ENCODE results near the gene SMYD2. TPM values are rescaled to one million over a fixed set of nuclear protein-coding genes. Genes with fewer than 3 reads are reported as not detected.

The SMYD2 gene
- total and polyA plus RNA-seq, 10 of the 15 experiments (the other 5 are each of a cell fraction or from before 2014, with no cell fraction given), result 8.3 to 55.7 (median 26.4) TPM

- TF ChIP-seq IRF5 (IDR thresholded peaks at IDR 0.05; ENCODE audit: borderline replicate concordance), result no peak
These were observed 36.7 kb upstream of the SMYD2 start (continued) for GRCh38 chr1:214244252-214244651.

- H3K4me3 ChIP-seq, result no peak overlapping the region
- H3K27ac ChIP-seq (ENCODE audit: control insufficient read depth, insufficient read depth), result no peak overlapping the region
- SMC1A ChIA-PET (ENCODE audit: uncharacterized antibody, unreplicated experiment), result no interaction called here
- RAD21 ChIA-PET (ENCODE audit: unreplicated experiment), result interaction anchor here (2.1 kb wide), 1 partner anchor 84 kb away, joined by 7 read pairs; no protein-coding TSS in a partner anchor
- no TSS peak for BruUV-seq (replicated peaks)
- H3K79me2 ChIP-seq (ENCODE audit: control insufficient read depth, insufficient read depth, low read length), result no peaks in the 10 kb centered on the region
- no peak overlapping the region for H3K4me2 ChIP-seq (ENCODE audit: control insufficient read depth, insufficient read depth)
- H3K9me3 ChIP-seq (replicated peaks; ENCODE audit: control insufficient read depth, insufficient read depth, low read length), result no peaks in the 10 kb centered on the region
- H3K36me3 ChIP-seq (ENCODE audit: control insufficient read depth in 2 of 2, insufficient read depth in 2 of 2, low read length in 1 of 2), result no peaks in the 10 kb centered on the region
- POLR2A ChIA-PET, result no interaction called here
- H3K27me3 ChIP-seq (replicated peaks in 1 of 2; ENCODE audit: control insufficient read depth in 2 of 2, insufficient read depth in 2 of 2, low read length in 1 of 2), result no peaks in the 10 kb centered on the region; a peak in 1 of 4 replicates
- ATAC-seq, result no peak
- CTCF ChIA-PET, result interaction anchor here (1.1 kb wide), 1 partner anchor 83 kb away, joined by 4 read pairs; no protein-coding TSS in a partner anchor
- in situ Hi-C loops (cut with MboI), result no loop called here
- H3K9ac ChIP-seq (ENCODE audit: control insufficient read depth, insufficient read depth, low read length), result no peak overlapping the region
- no peaks in the 10 kb centered on the region for H4K20me1 ChIP-seq (ENCODE audit: control insufficient read depth, insufficient read depth)
- WGBS (ENCODE audit: insufficient coverage, insufficient replicate concordance, low lambda C conversion rate, missing lambda C conversion rate), result 13% methylated on average over 2 of the region's 2 CpGs
- no peaks in the 10 kb centered on the region for H3K4me1 ChIP-seq (ENCODE audit: control insufficient read depth, insufficient read depth, low read length)
- TF ChIP-seq RELB (IDR thresholded peaks at IDR 0.05; ENCODE audit: low read depth) (no peak), MTA3 (IDR thresholded peaks at IDR 0.05; ENCODE audit: borderline replicate concordance, low read length) (no peak), RAD21 (IDR thresholded peaks at IDR 0.05; ENCODE audit: insufficient read depth, low read depth, low read length) (no peak), GABPA (IDR thresholded peaks at IDR 0.05; ENCODE audit: low read depth) (no peak), SUPT20H (IDR thresholded peaks at IDR 0.05; ENCODE audit: borderline replicate concordance, control insufficient read depth, low read depth, low read length) (no peak)
- FAIRE-seq, result no peak
- no peak for DNase-seq (ENCODE audit: low read depth, low spot score)
- H2AFZ ChIP-seq (ENCODE audit: control insufficient read depth, low read depth, low read length), result no peak overlapping the region
- intact Hi-C loops (cut with micrococcal nuclease; ENCODE audit: unreplicated experiment), result no loop called here
These were observed 36.1 kb upstream of the SMYD2 start for GRCh38 chr1:214244841-214245240.

Measured in GM12878 (cell line).